ENCODE results near the gene TMSB15A. TPM values are rescaled to one million over a fixed set of nuclear protein-coding genes. Genes with fewer than 3 reads are reported as not detected.
"Not testable (repeated sequence)": the region's sequence is repeated elsewhere in the genome, so short reads cannot be mapped to it uniquely, and the experiment has no call there.

TMSB15A gene
- total RNA-seq, 2 donors from 2014 or later: 30.6 to 88.4 TPM

- WGBS, 2 experiments (ENCODE audit: insufficient coverage in 1 of 2, insufficient read length in 1 of 2): 93% methylated on average over 23 of the region's 23 CpGs; no CpG with 5 or more reads in 1 of the 2 experiments
- H3K36me3 Mint-ChIP-seq (ENCODE audit: low read depth): no peaks in the 10 kb centered on the region
- DNase-seq: peak; percentile 19
Measured at GRCh38 chrX:102548231-102548630, 31.7 kb upstream of the TMSB15A start.

DNA sequence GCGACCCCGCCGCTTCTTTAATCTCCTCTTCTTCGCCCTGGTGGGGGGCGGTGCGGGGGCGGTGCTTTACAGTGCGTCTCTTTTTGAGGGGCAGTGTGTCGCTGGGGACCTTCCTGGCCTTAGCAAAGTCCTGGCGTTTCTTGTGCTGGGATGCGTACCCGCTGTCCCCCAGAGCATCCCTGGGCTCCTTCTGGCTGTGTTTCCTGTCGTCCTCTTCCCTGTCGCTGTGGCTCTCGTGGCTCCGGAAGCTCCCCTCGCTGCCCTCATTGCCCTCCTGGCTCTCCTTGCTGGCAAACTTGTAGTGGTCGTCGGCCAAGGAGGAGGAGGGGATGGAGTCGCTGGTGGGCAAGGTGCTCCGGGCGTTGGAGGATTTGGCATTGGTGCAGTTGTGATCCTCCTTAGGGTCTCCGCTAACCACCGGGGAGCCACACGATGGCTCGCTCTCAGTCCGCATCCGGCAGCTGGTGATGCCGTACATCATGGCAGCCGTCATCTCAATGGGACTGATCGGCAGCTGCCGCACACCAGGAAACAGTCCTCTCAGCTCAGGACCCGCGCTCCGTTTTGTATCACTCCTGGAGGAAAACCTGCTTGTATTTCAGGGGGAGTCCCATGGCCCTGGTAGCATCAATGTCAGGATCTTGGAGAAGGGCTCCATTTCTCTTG is 30.4 kb upstream of the TMSB15A start:
- Mint-ChIP-seq H3K4me1 (no peaks in the 10 kb centered on the region), H3K36me3 (ENCODE audit: low read depth) (no peaks in the 10 kb centered on the region), H3K27me3 (ENCODE audit: insufficient read depth) (peaks cover 4% of the 10 kb centered on the region), H3K4me3 (no peak overlapping the region), H3K27ac (no peak overlapping the region), H3K9me3 (peaks cover 59% of the 10 kb centered on the region)
- WGBS, 2 experiments (ENCODE audit: insufficient coverage in 1 of 2, insufficient read length in 1 of 2): 79 to 83% methylated on average over 8 to 35 of the region's 35 CpGs
- Histone ChIP-seq H3K9me3 (ENCODE audit: control insufficient read depth, low read length) (no peaks in the 10 kb centered on the region), H3K9ac (ENCODE audit: extremely low read depth, low read length, poor library complexity, severe bottlenecking) (no peak overlapping the region), H3K27ac (ENCODE audit: low read depth, low read length) (no peak overlapping the region), H3K4me3 (ENCODE audit: low read length) (no peak overlapping the region), H3K4me1 (ENCODE audit: control insufficient read depth, insufficient read depth, low read length) (no peaks in the 10 kb centered on the region), H3K27me3 (ENCODE audit: control insufficient read depth, insufficient read depth, low read length, poor library complexity, severe bottlenecking) (no peaks in the 10 kb centered on the region), H3K36me3 (ENCODE audit: control insufficient read depth, insufficient read depth, low read length) (no peaks in the 10 kb centered on the region)
- TF ChIP-seq, protein P1, sequence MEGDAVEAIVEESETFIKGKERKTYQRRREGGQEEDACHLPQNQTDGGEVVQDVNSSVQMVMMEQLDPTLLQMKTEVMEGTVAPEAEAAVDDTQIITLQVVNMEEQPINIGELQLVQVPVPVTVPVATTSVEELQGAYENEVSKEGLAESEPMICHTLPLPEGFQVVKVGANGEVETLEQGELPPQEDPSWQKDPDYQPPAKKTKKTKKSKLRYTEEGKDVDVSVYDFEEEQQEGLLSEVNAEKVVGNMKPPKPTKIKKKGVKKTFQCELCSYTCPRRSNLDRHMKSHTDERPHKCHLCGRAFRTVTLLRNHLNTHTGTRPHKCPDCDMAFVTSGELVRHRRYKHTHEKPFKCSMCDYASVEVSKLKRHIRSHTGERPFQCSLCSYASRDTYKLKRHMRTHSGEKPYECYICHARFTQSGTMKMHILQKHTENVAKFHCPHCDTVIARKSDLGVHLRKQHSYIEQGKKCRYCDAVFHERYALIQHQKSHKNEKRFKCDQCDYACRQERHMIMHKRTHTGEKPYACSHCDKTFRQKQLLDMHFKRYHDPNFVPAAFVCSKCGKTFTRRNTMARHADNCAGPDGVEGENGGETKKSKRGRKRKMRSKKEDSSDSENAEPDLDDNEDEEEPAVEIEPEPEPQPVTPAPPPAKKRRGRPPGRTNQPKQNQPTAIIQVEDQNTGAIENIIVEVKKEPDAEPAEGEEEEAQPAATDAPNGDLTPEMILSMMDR (conservative IDR thresholded peaks at IDR 0.05): no peak
- peak; percentile 28 for DNase-seq

More at GRCh38 chrX:102548231-102548630, 31.7 kb upstream of the TMSB15A start:
- Histone ChIP-seq H3K9me3 (ENCODE audit: control insufficient read depth, low read length) (no peaks in the 10 kb centered on the region), H3K4me1 (ENCODE audit: control insufficient read depth, insufficient read depth, low read length) (no peaks in the 10 kb centered on the region), H3K9ac (ENCODE audit: extremely low read depth, low read length, poor library complexity, severe bottlenecking) (no peak overlapping the region), H3K27me3 (ENCODE audit: control insufficient read depth, insufficient read depth, low read length, poor library complexity, severe bottlenecking) (no peaks in the 10 kb centered on the region), H3K36me3 (ENCODE audit: control insufficient read depth, insufficient read depth, low read length) (no peaks in the 10 kb centered on the region), H3K27ac (ENCODE audit: low read depth, low read length) (no peak overlapping the region), H3K4me3 (ENCODE audit: low read length) (no peak overlapping the region)
- Mint-ChIP-seq H3K27me3 (ENCODE audit: insufficient read depth) (peaks cover 4% of the 10 kb centered on the region), H3K27ac (no peak overlapping the region), H3K4me3 (no peak overlapping the region), H3K9me3 (peaks cover 57% of the 10 kb centered on the region), H3K4me1 (no peaks in the 10 kb centered on the region)
- TF ChIP-seq, protein P1 (conservative IDR thresholded peaks at IDR 0.05): no peak

- H3K36me3 Mint-ChIP-seq (ENCODE audit: low read depth); H3K4me1 Mint-ChIP-seq; H3K9ac ChIP-seq (ENCODE audit: extremely low read depth, low read length, poor library complexity, severe bottlenecking); H3K4me3 ChIP-seq (ENCODE audit: low read length); H3K4me3 Mint-ChIP-seq; H3K27me3 Mint-ChIP-seq (ENCODE audit: insufficient read depth); H3K27ac ChIP-seq (ENCODE audit: low read depth, low read length); H3K27ac Mint-ChIP-seq; DNase-seq; H3K36me3 ChIP-seq (ENCODE audit: control insufficient read depth, insufficient read depth, low read length); H3K27me3 ChIP-seq (ENCODE audit: control insufficient read depth, insufficient read depth, low read length, poor library complexity, severe bottlenecking); H3K9me3 ChIP-seq (ENCODE audit: control insufficient read depth, low read length); H3K4me1 ChIP-seq (ENCODE audit: control insufficient read depth, insufficient read depth, low read length): not testable (repeated sequence)
- 86 to 100% methylated on average over 1 to 4 of the region's 5 CpGs for WGBS, 2 experiments (ENCODE audit: insufficient coverage in 1 of 2, insufficient read length in 1 of 2)
- peaks cover 59% of the 10 kb centered on the region for H3K9me3 Mint-ChIP-seq
Measured at GRCh38 chrX:102546175-102546574, 29.6 kb upstream of the TMSB15A start.
